Lower lobe of right lung (tissue), 2 donors: ENCODE data around the gene IGIP. TPM values are rescaled to one million over a fixed set of nuclear protein-coding genes. Genes with fewer than 3 reads are reported as not detected.

Experiments used
- ATAC-seq, 2 donors: fragments of 200-7000 bp; cut with Tn5 transposase; one replicate each; pipeline ENCODE4 v1.9.1; 2020 to 2022; ENCODE audit warnings: mild to moderate bottlenecking in 2 of 2, moderate library complexity in 2 of 2
- DNase-seq: peaks from one replicate; pipeline ENCODE4 v3.0.0-alpha.2; 2020
- H3K27ac ChIP-seq: fragments of 200-600 bp; one replicate; pipeline ENCODE4 v1.8.0; 2022
- H3K27me3 ChIP-seq: fragments of 200-600 bp; one replicate; pipeline ENCODE4 v1.8.0; 2022; ENCODE audit warnings: low read depth
- H3K36me3 ChIP-seq: fragments of 200-600 bp; one replicate; pipeline ENCODE4 v1.8.0; 2022; ENCODE audit warnings: mild to moderate bottlenecking
- H3K4me1 ChIP-seq: fragments of 200-600 bp; one replicate; pipeline ENCODE4 v1.8.0; 2022
- H3K4me3 ChIP-seq: fragments of 200-600 bp; one replicate; pipeline ENCODE4 v1.8.0; 2022; ENCODE audit warnings: mild to moderate bottlenecking
- H3K9me3 ChIP-seq: fragments of 200-600 bp; one replicate; pipeline ENCODE4 v1.8.0; 2022
- CTCF ChIP-seq: fragments of 200-600 bp; IDR thresholded peaks from one replicate; pipeline ENCODE4 v1.8.0; 2022; ENCODE audit warnings: antibody characterized with exemption, mild to moderate bottlenecking
- intact Hi-C: fragments of 100-400 bp; cut with DNase I; formaldehyde crosslinking; loops from one replicate; pipeline ENCODE4 v1.11.0; 2022
- total RNA-seq: library from RNA; stranded (reverse); fragmentation: NEBNext Ultra II Directional; extraction: Animal tissue kit (Norgen Biotek cat#: 25700); gene quantifications from one replicate; pipeline ENCODE4 v1.2.1, GENCODE V29; 2021
- donor health status: DM: no; HTN: yes; CAD: no; lungs with severe emphysema.

The IGIP gene
- total RNA-seq, 1 donor from 2014 or later, result 17.7 TPM

GRCh38 chr5:140135127-140135526, 9.4 kb downstream of the IGIP start:
- TF ChIP-seq CTCF, result no peak
- no peaks in the 10 kb centered on the region for H3K27me3 ChIP-seq
- no peak for DNase-seq
- H3K9me3 ChIP-seq, result no peaks in the 10 kb centered on the region
- intact Hi-C loops, result no loop called here
- H3K4me1 ChIP-seq, result peaks cover 23% of the 10 kb centered on the region
- ATAC-seq, result no peak
- no peak overlapping the region for H3K27ac ChIP-seq
- no peak overlapping the region for H3K4me3 ChIP-seq
- no peaks in the 10 kb centered on the region for H3K36me3 ChIP-seq

- peaks cover 32% of the 10 kb centered on the region for H3K4me1 ChIP-seq
- intact Hi-C loops, result no loop called here
- H3K4me3 ChIP-seq, result no peak overlapping the region
- DNase-seq, result no peak
- no peak overlapping the region for H3K27ac ChIP-seq
- no peak for TF ChIP-seq CTCF
- no peaks in the 10 kb centered on the region for H3K27me3 ChIP-seq
- H3K9me3 ChIP-seq, result no peaks in the 10 kb centered on the region
- no peak for ATAC-seq
- H3K36me3 ChIP-seq, result no peaks in the 10 kb centered on the region
Measured at GRCh38 chr5:140136624-140137023, 10.9 kb downstream of the IGIP start.

- DNase-seq (no peak), ATAC-seq (peak; percentile 40 to 59)
- Histone ChIP-seq H3K9me3 (no peaks in the 10 kb centered on the region), H3K27ac (no peak overlapping the region), H3K4me1 (peaks cover 23% of the 10 kb centered on the region), H3K36me3 (no peaks in the 10 kb centered on the region), H3K4me3 (no peak overlapping the region), H3K27me3 (no peaks in the 10 kb centered on the region)
- no peak for TF ChIP-seq CTCF
- intact Hi-C loops, result no loop called here
Measured at GRCh38 chr5:140140435-140140834, 14.7 kb downstream of the IGIP start.

GRCh38 chr5:140141241-140141640, 15.5 kb downstream of the IGIP start:
- no peaks in the 10 kb centered on the region for H3K36me3 ChIP-seq
- intact Hi-C loops, result no loop called here
- H3K27ac ChIP-seq, result no peak overlapping the region
- no peaks in the 10 kb centered on the region for H3K27me3 ChIP-seq
- H3K9me3 ChIP-seq, result no peaks in the 10 kb centered on the region
- H3K4me1 ChIP-seq, result peaks cover 31% of the 10 kb centered on the region
- H3K4me3 ChIP-seq, result no peak overlapping the region
- no peak for TF ChIP-seq CTCF
- DNase-seq (no peak), ATAC-seq (peak; percentile 36 to 42)

- Histone ChIP-seq H3K9me3 (no peaks in the 10 kb centered on the region), H3K27ac (no peak overlapping the region)
- intact Hi-C loops, result no loop called here
Measured at GRCh38 chr5:140142246-140142645, 16.5 kb downstream of the IGIP start.

More at GRCh38 chr5:140142246-140142645, 16.5 kb downstream of the IGIP start:
- Histone ChIP-seq H3K4me3 (no peak overlapping the region), H3K4me1 (peaks cover 38% of the 10 kb centered on the region), H3K36me3 (no peaks in the 10 kb centered on the region), H3K27me3 (no peaks in the 10 kb centered on the region)
- ATAC-seq (no peak), DNase-seq (no peak)
- TF ChIP-seq CTCF, result no peak
